ENCODE data around the gene LRRC49. TPM values are rescaled to one million over a fixed set of nuclear protein-coding genes. Genes with fewer than 3 reads are reported as not detected.

LRRC49 gene
- total RNA-seq, 1 donor from 2014 or later, result not detected

DNA sequence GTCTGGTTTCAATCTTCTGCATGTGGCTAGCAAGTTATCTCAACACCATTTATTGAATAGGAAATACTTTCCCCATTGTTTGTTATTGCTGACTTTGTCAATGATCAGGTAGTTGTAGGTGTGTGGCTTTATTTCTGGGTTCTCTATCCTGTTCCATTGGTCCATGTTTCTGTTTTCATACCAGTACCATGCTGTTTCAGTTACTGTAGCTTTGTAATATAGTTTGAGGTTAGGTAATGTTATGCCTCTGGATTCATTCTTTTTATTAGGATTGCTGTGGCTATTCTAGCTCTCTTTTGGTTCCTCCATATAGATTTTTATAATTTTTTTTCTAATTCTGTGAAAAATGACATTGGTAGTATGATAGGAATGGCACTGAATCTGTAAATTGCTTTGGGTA lies 58.3 kb downstream of the LRRC49 start:
- Mint-ChIP-seq H3K4me3 (no peak overlapping the region), H3K36me3 (ENCODE audit: low read depth) (no peaks in the 10 kb centered on the region), H3K27ac (no peak overlapping the region), H3K4me1 (ENCODE audit: low read depth) (no peaks in the 10 kb centered on the region), H3K27me3 (ENCODE audit: insufficient read depth) (peaks cover 15% of the 10 kb centered on the region), H3K9me3 (peaks cover 12% of the 10 kb centered on the region)
- intact Hi-C loops (cut with micrococcal nuclease), result no loop called here
- DNase-seq (ENCODE audit: low spot score), result no peak

- Mint-ChIP-seq H3K4me1 (ENCODE audit: low read depth) (no peaks in the 10 kb centered on the region), H3K36me3 (ENCODE audit: low read depth) (no peaks in the 10 kb centered on the region), H3K4me3 (no peak overlapping the region), H3K9me3 (peaks cover 12% of the 10 kb centered on the region), H3K27me3 (ENCODE audit: insufficient read depth) (peaks cover 15% of the 10 kb centered on the region), H3K27ac (no peak overlapping the region)
- intact Hi-C loops (cut with micrococcal nuclease), result no loop called here
- DNase-seq (ENCODE audit: low spot score), result no peak
Measured at GRCh38 chr15:70954171-70954570, 61.5 kb downstream of the LRRC49 start.

GRCh38 chr15:70954733-70955132 lies 62.1 kb downstream of the LRRC49 start:
- Mint-ChIP-seq H3K4me1 (ENCODE audit: low read depth) (no peaks in the 10 kb centered on the region), H3K4me3 (no peak overlapping the region), H3K27ac (no peak overlapping the region), H3K9me3 (peaks cover 12% of the 10 kb centered on the region), H3K36me3 (ENCODE audit: low read depth) (no peaks in the 10 kb centered on the region), H3K27me3 (ENCODE audit: insufficient read depth) (peaks cover 15% of the 10 kb centered on the region)
- intact Hi-C loops (cut with micrococcal nuclease), result no loop called here
- no peak for DNase-seq (ENCODE audit: low spot score)

- Mint-ChIP-seq H3K4me1 (ENCODE audit: low read depth) (no peaks in the 10 kb centered on the region), H3K4me3 (no peak overlapping the region), H3K27me3 (ENCODE audit: insufficient read depth) (peaks cover 15% of the 10 kb centered on the region), H3K27ac (no peak overlapping the region), H3K36me3 (ENCODE audit: low read depth) (no peaks in the 10 kb centered on the region), H3K9me3 (peaks cover 12% of the 10 kb centered on the region)
- DNase-seq (ENCODE audit: low spot score), result no peak
- intact Hi-C loops (cut with micrococcal nuclease), result no loop called here
Measured at GRCh38 chr15:70955151-70955550, 62.5 kb downstream of the LRRC49 start.

- H3K36me3 Mint-ChIP-seq (ENCODE audit: low read depth), result no peaks in the 10 kb centered on the region
- peaks cover 19% of the 10 kb centered on the region for H3K27me3 Mint-ChIP-seq (ENCODE audit: insufficient read depth)
- no peaks in the 10 kb centered on the region for H3K4me1 Mint-ChIP-seq (ENCODE audit: low read depth)
- intact Hi-C loops (cut with micrococcal nuclease), result no loop called here
- no peak for DNase-seq (ENCODE audit: low spot score)
- no peak overlapping the region for H3K4me3 Mint-ChIP-seq
- peaks cover 3% of the 10 kb centered on the region for H3K9me3 Mint-ChIP-seq
- no peak overlapping the region for H3K27ac Mint-ChIP-seq
Measured at GRCh38 chr15:70956201-70956995, 63.8 kb downstream of the LRRC49 start.

DNA sequence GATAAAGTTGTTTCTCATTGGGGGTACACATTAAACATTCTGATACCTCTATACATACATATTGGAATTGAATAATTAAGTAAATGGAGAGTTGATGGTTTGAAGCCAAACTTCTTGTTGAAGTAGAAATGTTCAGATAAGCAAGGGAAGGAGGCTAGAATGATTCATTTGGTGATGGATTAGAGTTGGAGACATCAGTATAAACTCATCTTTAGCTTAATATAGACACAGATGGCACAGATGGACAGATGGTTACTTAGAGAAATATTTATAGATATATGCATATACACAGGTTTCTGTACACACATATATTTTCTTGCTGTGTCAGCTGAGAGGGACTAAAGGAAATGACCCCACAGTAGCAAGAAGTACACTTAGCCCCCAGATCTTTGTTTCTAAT lies 69.5 kb downstream of the LRRC49 start:
- Mint-ChIP-seq H3K4me1 (ENCODE audit: low read depth) (no peaks in the 10 kb centered on the region), H3K27me3 (ENCODE audit: insufficient read depth) (peaks cover 9% of the 10 kb centered on the region), H3K4me3 (no peak overlapping the region), H3K36me3 (ENCODE audit: low read depth) (no peaks in the 10 kb centered on the region), H3K9me3 (no peaks in the 10 kb centered on the region), H3K27ac (no peak overlapping the region)
- intact Hi-C loops (cut with micrococcal nuclease), result no loop called here
- no peak for DNase-seq (ENCODE audit: low spot score)

DNA sequence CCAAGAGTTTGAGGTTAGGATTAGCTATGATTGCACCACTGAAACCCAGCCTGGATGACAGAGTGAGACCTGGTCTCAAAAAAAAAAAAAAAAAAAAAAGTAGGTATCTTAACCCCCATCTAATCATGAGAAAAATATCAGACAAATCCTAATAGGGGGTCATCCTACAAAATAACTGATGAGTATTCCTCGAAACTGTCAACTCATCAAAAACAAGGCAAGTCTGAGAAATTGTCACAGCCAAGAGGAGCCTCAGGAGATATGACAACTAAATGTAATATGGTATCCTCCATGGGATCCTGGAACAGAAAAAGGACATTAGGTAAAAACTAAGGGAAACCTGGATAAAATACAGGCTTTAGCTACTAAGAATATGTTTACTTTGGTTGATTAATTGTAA lies 70.6 kb downstream of the LRRC49 start:
- no peaks in the 10 kb centered on the region for H3K9me3 Mint-ChIP-seq
- intact Hi-C loops (cut with micrococcal nuclease), result no loop called here
- H3K36me3 Mint-ChIP-seq (ENCODE audit: low read depth), result no peaks in the 10 kb centered on the region
- no peaks in the 10 kb centered on the region for H3K4me1 Mint-ChIP-seq (ENCODE audit: low read depth)
- no peak for DNase-seq (ENCODE audit: low spot score)
- no peak overlapping the region for H3K4me3 Mint-ChIP-seq
- no peak overlapping the region for H3K27ac Mint-ChIP-seq
- peaks cover 9% of the 10 kb centered on the region for H3K27me3 Mint-ChIP-seq (ENCODE audit: insufficient read depth)

- DNase-seq (ENCODE audit: low spot score), result no peak
- Mint-ChIP-seq H3K27ac (no peak overlapping the region), H3K27me3 (ENCODE audit: insufficient read depth) (peaks cover 9% of the 10 kb centered on the region), H3K9me3 (no peaks in the 10 kb centered on the region), H3K4me1 (ENCODE audit: low read depth) (no peaks in the 10 kb centered on the region), H3K36me3 (ENCODE audit: low read depth) (no peaks in the 10 kb centered on the region), H3K4me3 (no peak overlapping the region)
- intact Hi-C loops (cut with micrococcal nuclease), result no loop called here
Measured at GRCh38 chr15:70964058-70964457, 71.4 kb downstream of the LRRC49 start.

DNA sequence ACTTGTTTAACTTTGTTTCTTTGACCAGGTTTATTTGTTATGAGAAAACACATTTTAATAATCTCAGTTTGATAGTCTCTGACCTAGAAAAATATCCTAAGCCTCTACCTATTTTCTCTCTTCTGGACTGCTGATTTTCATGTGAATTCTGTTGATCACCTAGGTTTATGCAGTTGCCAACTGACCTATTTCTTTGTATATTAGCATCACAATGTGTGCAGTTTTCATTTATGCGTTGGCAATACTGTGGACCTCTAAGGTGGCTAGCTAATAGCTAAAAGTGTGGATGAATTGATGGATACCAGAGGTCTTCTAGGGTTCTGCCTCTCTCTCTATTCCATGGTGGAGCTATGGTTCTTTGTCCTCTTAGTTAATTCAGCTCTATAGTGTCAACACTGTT lies 72.1 kb downstream of the LRRC49 start:
- Mint-ChIP-seq H3K27ac (no peak overlapping the region), H3K4me3 (no peak overlapping the region), H3K27me3 (ENCODE audit: insufficient read depth) (peaks cover 9% of the 10 kb centered on the region), H3K4me1 (ENCODE audit: low read depth) (no peaks in the 10 kb centered on the region), H3K9me3 (no peaks in the 10 kb centered on the region), H3K36me3 (ENCODE audit: low read depth) (no peaks in the 10 kb centered on the region)
- no peak for DNase-seq (ENCODE audit: low spot score)
- intact Hi-C loops (cut with micrococcal nuclease), result no loop called here

DNA sequence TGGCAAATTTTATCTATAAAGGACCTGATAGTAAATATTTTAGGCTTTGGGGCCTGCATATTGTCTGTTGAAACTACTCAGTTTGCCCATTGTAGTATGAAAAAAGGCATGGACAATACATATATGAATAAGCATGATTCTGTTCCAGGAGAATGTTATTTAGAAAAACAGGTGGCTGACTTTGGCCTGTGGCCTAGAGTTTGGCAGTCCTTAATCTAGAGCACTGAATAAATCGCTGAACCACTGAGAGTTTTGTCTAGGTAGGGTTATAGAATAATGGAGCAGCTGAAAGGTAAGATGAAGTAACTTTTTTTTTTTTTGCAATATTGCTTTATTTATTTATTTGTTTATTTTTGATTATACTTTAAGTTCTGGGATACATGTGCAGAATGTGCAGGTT lies 75.0 kb downstream of the LRRC49 start:
- Mint-ChIP-seq H3K4me3 (no peak overlapping the region), H3K4me1 (ENCODE audit: low read depth) (no peaks in the 10 kb centered on the region), H3K9me3 (no peaks in the 10 kb centered on the region), H3K36me3 (ENCODE audit: low read depth) (no peaks in the 10 kb centered on the region), H3K27ac (no peak overlapping the region), H3K27me3 (ENCODE audit: insufficient read depth) (peaks cover 2% of the 10 kb centered on the region)
- DNase-seq (ENCODE audit: low spot score), result no peak
- intact Hi-C loops (cut with micrococcal nuclease), result no loop called here

DNA sequence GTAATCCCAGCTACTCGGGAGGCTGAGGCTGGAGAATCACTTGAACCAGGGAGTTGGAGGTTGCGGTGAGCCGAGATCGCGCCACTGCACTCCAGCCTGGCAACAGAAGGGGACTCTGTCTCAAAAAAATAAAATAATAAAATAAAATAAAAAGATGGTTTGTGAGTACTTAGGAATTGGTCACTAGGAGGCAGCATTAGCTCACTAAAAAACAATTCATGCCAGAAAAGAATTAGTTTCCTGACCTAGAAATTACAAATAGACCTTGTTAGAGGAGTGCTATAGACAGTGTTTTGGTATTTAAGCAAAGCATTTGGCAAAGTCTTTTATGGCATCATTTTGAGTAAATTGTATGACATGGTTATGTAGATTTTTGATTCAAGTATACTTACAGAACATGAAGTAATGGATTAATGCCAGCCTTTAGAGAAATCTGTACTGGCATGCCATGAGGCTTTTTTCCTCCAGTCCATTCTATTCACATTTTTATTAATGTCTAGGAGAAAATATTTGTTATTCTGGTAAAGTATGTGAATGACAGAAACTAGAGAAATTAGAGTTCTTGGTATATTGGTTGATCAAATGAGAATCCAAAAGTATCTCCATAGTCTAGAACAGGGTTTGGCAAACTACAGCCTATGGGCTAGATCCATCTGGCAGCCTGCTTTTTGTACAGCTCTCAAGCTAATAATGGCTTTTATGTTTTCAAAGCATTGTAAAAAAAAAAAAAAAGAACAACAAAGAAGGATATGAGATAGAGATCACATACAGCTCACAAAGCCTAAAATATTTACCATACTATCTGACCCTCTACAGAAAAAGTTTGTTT lies 81.6 kb downstream of the LRRC49 start:
- H3K9me3 Mint-ChIP-seq, result no peaks in the 10 kb centered on the region

DNA sequence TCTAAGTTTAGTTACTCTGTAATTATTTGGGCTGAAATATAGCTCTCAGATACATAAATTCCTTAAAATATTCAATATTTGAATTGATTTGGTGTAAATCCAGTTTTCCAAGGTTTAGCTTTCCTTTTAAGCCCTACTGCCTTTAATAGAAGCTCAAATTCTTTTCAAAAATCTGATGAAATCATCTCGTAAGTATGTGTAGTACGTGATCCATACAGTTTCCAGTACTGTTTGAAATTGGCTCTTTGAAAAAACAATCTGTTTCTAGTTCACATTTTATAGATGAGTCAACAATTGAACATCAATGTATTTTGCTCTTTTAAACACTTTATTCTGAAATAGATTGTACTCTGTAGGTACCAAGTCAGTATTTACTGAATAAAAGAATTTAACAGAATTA lies 84.2 kb downstream of the LRRC49 start:
- Mint-ChIP-seq H3K36me3 (ENCODE audit: low read depth) (no peaks in the 10 kb centered on the region), H3K27ac (no peak overlapping the region), H3K4me3 (no peak overlapping the region), H3K9me3 (no peaks in the 10 kb centered on the region), H3K4me1 (ENCODE audit: low read depth) (no peaks in the 10 kb centered on the region), H3K27me3 (ENCODE audit: insufficient read depth) (no peaks in the 10 kb centered on the region)
- intact Hi-C loops (cut with micrococcal nuclease), result no loop called here
- DNase-seq (ENCODE audit: low spot score), result no peak

More for the DNA sequence above, 81.6 kb downstream of the LRRC49 start:
- no peaks in the 10 kb centered on the region for H3K36me3 Mint-ChIP-seq (ENCODE audit: low read depth)
- intact Hi-C loops (cut with micrococcal nuclease), result loop anchor here (5.0 kb wide), 1 partner anchor 468 kb away; no protein-coding TSS in a partner anchor
- no peaks in the 10 kb centered on the region for H3K27me3 Mint-ChIP-seq (ENCODE audit: insufficient read depth)
- no peak for DNase-seq (ENCODE audit: low spot score)
- no peak overlapping the region for H3K4me3 Mint-ChIP-seq
- no peaks in the 10 kb centered on the region for H3K4me1 Mint-ChIP-seq (ENCODE audit: low read depth)
- H3K27ac Mint-ChIP-seq, result no peak overlapping the region

DNA sequence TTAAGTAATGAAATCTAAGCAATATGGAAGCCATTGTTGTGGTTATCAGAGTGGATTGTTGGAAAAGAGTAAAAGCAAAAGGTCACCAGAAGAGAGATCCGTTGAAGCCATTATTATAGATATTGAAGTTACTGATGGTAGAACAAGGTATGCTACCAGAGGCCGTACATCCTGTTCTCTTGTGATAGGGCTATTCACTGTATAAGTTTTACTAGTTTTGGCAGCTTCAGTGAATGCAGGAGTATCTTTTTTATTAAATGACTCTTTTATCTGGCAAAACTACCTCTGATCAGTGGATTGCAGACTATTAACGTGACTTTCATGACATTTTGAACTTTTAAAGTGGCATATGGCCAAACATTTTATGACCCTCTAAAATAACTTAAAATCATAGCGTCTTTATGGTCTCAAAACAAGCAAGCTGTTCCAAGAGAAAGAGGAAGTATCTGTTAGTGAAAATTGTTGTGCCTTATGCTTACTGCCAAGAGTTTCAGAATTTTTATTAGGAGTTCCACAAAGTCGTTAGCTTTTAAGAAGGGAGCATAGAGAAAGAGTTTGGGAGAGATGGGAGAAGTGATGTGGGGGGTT lies 102.9 kb downstream of the LRRC49 start:
- no peak for DNase-seq (ENCODE audit: low spot score)
- peaks cover 12% of the 10 kb centered on the region for H3K27me3 Mint-ChIP-seq (ENCODE audit: insufficient read depth)
- H3K36me3 Mint-ChIP-seq (ENCODE audit: low read depth), result no peaks in the 10 kb centered on the region
- H3K9me3 Mint-ChIP-seq, result peaks cover 8% of the 10 kb centered on the region
- intact Hi-C loops (cut with micrococcal nuclease), result no loop called here
- H3K4me1 Mint-ChIP-seq (ENCODE audit: low read depth), result no peaks in the 10 kb centered on the region
- no peak overlapping the region for H3K4me3 Mint-ChIP-seq
- no peak overlapping the region for H3K27ac Mint-ChIP-seq

Measured in activated T-helper 1 cell treated with anti-CD3 and anti-CD28 coated beads, Interleukin-12 subunit alpha, Interleukin-12 subunit beta, Interleukin-2, Interleukin-4 antibody, amounts not matched to agents 30 ng/mL and 10 ng/mL and 1 ng/mL, durations not matched to agents 14 hours and 24 hours and 36 hours (primary cell).